DOHH2 (cell line): ENCODE results near the gene TUBB.
A peak's percentile ranks its signal among the peaks of the same experiment; 100 is the strongest.

Experiments used
- H3F3A ChIP-seq: fragments of 200-600 bp; sonication (generic), shearing (Covaris generic); 2 replicates; pipeline ENCODE4 v1.6.0; 2016; ENCODE audit warnings: antibody characterized with exemption, mild to moderate bottlenecking; ENCODE audit not compliant: control insufficient read depth, insufficient read depth
- H3K27ac ChIP-seq: fragments of 200-600 bp; sonication (generic); 2 replicates; pipeline ENCODE4 v1.5.1; 2014; ENCODE audit warnings: low read depth, mild to moderate bottlenecking, low read length, moderate library complexity
- H3K27me3 ChIP-seq: fragments of 200-600 bp; sonication (generic); 2 replicates; pipeline ENCODE4 v1.6.1; 2014; ENCODE audit warnings: mild to moderate bottlenecking, low read length, mixed read lengths; ENCODE audit not compliant: control insufficient read depth
- H3K36me3 ChIP-seq: fragments of 200-600 bp; sonication (generic); 2 replicates; pipeline ENCODE4 v1.6.1; 2014; ENCODE audit warnings: mild to moderate bottlenecking, low read length, moderate library complexity, mixed read lengths; ENCODE audit not compliant: control insufficient read depth
- H3K4me1 ChIP-seq: fragments of 200-600 bp; sonication (generic); 2 replicates; pipeline ENCODE4 v1.6.1; 2014; ENCODE audit warnings: mild to moderate bottlenecking, low read length, mixed read lengths; ENCODE audit not compliant: control insufficient read depth
- H3K4me2 ChIP-seq: fragments of 200-600 bp; sonication (generic); 2 replicates; pipeline ENCODE4 v1.6.0; 2014; ENCODE audit warnings: mild to moderate bottlenecking, low read length, moderate library complexity
- H3K4me3 ChIP-seq: fragments of 200-600 bp; sonication (generic); 2 replicates; pipeline ENCODE4 v1.5.1; 2014; ENCODE audit warnings: mild to moderate bottlenecking, low read length, mixed read lengths
- H3K79me2 ChIP-seq: fragments of 200-600 bp; sonication (generic); 2 replicates; pipeline ENCODE4 v1.6.1; 2014; ENCODE audit warnings: mild to moderate bottlenecking, low read length, mixed read lengths; ENCODE audit not compliant: control insufficient read depth
- H3K9me2 ChIP-seq: fragments of 200-600 bp; sonication (generic); replicated peaks from 2 replicates; pipeline ENCODE4 v1.6.1; 2014; ENCODE audit warnings: mild to moderate bottlenecking, low read length, mixed read lengths; ENCODE audit not compliant: control insufficient read depth
- H3K9me3 ChIP-seq: fragments of 200-600 bp; sonication (generic); 2 replicates; pipeline ENCODE4 v1.6.1; 2014; ENCODE audit warnings: antibody characterized with exemption, low read length, mixed read lengths; ENCODE audit not compliant: control insufficient read depth, insufficient read depth
- H4K20me1 ChIP-seq: fragments of 200-600 bp; sonication (generic); 2 replicates; pipeline ENCODE4 v1.6.0; 2014; ENCODE audit warnings: low read depth, mild to moderate bottlenecking, antibody characterized with exemption, low read length, moderate library complexity; ENCODE audit not compliant: control insufficient read depth, insufficient read depth
- EZH2phosphoT487 ChIP-seq: fragments of 200-600 bp; sonication (generic); IDR thresholded peaks from 2 replicates; pipeline ENCODE4 v1.6.1; 2017; ENCODE audit warnings: borderline replicate concordance, mild to moderate bottlenecking, antibody characterized with exemption, low read length, moderate library complexity, mixed read lengths
- TF ChIP-seq, protein P1 (sequence below): fragments of 200-600 bp; sonication (generic); IDR thresholded peaks from one replicate; pipeline ENCODE4 v1.5.1; 2014; ENCODE audit warnings: antibody characterized with exemption, mild to moderate bottlenecking, low read depth, low read length; ENCODE audit not compliant: poor library complexity, severe bottlenecking

The TUBB gene

DNA sequence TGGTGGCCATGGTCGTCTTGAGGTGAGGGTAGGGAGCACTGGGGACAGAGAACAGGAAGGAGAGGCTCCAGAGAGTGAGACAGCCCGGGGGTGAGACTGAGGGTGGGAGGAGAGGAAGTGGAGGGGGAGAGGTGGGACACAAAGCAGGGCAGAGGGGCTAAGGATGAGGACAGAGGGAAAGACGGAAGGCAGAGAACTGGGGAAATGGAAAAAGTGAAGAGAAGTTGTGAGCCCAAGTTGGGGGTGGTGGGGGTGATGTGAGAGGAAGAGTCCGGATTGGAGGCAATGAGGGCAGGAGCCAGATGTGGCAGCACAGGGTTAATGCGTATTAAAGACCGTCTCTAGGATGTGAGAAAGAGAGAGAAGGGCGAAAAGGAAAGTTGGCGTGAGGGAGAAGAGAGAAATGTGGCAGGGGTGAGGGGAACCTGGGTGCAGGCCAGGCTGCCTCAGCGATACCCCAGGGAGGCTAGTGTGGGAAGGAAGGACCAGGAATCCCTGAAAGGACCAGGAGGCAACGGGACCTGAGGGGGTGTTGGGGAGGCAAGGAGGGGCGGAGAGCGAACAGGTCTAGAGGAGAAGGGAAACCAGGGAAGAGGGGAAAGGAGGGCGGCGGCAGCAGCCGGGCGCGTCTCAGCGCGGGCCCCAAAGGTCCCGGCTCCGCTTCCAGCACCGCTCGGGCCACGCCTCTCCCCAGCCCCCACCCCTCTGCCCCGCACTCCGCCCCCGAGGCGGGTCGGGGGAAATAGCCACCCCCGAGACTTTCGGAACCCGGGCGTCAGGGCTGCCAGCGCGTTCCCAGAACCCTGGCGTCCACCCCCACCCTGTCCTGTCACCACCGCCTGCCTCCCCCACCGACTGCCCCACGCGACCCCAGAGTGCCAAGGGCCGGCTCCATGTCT lies 33.9 kb upstream of the TUBB start, which contains the start of gene PPP1R18:
TSS of gene PPP1R18 (minus strand) at position 637 of the 899 bp plus-strand sequence. CDS start at position 10, 627 bp downstream.
- peak within 1 kb of the TSS; percentile 88 for H3K4me3 ChIP-seq
- no peaks in the 10 kb centered on the region for H3K27me3 ChIP-seq
- H3K9me2 ChIP-seq, result no peaks in the 10 kb centered on the region
- H3K9me3 ChIP-seq, result no peaks in the 10 kb centered on the region
- peaks cover 35% of the 10 kb centered on the region for H3F3A ChIP-seq
- H3K27ac ChIP-seq, result peak within 1 kb of the TSS; percentile 90
- peaks cover 89% of the 10 kb centered on the region for H3K79me2 ChIP-seq
- no peaks in the 10 kb centered on the region; the same call in 1 of the 2 replicates for H4K20me1 ChIP-seq
- peaks cover 70% of the 10 kb centered on the region for H3K36me3 ChIP-seq
- TF ChIP-seq, protein P1, sequence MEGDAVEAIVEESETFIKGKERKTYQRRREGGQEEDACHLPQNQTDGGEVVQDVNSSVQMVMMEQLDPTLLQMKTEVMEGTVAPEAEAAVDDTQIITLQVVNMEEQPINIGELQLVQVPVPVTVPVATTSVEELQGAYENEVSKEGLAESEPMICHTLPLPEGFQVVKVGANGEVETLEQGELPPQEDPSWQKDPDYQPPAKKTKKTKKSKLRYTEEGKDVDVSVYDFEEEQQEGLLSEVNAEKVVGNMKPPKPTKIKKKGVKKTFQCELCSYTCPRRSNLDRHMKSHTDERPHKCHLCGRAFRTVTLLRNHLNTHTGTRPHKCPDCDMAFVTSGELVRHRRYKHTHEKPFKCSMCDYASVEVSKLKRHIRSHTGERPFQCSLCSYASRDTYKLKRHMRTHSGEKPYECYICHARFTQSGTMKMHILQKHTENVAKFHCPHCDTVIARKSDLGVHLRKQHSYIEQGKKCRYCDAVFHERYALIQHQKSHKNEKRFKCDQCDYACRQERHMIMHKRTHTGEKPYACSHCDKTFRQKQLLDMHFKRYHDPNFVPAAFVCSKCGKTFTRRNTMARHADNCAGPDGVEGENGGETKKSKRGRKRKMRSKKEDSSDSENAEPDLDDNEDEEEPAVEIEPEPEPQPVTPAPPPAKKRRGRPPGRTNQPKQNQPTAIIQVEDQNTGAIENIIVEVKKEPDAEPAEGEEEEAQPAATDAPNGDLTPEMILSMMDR, result no peak
- no peak for TF ChIP-seq EZH2phosphoT487
- H3K4me2 ChIP-seq, result peak within 1 kb of the TSS; percentile 82
- H3K4me1 ChIP-seq, result peaks cover 38% of the 10 kb centered on the region

DNA sequence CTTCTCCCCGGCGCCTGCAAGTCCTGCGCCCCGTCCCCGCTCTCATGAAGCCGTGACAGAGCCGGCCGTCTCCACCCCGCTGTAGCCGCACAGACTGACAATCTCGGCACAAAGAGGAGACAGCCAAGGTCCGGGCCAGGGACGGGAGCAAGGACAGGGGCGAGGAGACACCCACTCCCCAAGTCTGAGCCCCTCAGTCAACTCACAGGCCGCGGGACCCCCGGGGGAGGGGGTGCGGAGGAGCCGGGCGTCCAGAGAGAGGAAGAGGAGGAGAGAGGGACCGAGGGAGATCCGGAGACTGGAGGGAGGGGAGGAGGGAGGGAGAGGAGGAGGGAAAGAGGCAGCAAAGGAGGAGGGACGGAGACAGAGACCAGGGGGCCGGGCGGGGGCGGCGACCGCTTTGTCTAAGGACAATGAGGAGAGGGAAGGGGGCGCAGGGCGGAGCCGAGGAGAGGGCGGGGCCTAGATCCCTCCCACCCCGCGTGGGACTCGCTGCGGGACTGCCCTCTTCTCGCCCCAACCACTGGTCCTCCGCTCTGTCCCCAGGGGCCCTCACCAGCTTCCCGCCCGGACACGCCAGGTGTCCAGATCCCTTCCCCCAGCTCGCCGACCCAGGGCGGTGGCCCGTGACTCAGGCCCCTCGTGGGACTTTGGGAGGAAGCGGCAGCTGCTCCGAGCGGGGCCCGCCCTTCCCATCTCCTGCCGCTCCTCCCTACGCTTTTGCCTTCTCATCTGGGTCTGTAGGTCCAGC lies 33.1 kb upstream of the TUBB start:
- Histone ChIP-seq H3K9me3 (no peaks in the 10 kb centered on the region), H3K27ac (peak overlapping the region; percentile 90), H3K27me3 (no peaks in the 10 kb centered on the region), H4K20me1 (no peaks in the 10 kb centered on the region; the same call in 1 of the 2 replicates), H3K36me3 (peaks cover 62% of the 10 kb centered on the region), H3F3A (peaks cover 31% of the 10 kb centered on the region), H3K9me2 (no peaks in the 10 kb centered on the region), H3K4me3 (peak overlapping the region; percentile 88), H3K79me2 (peaks cover 80% of the 10 kb centered on the region), H3K4me1 (peaks cover 38% of the 10 kb centered on the region), H3K4me2 (peak overlapping the region; percentile 82)
- TF ChIP-seq EZH2phosphoT487, result no peak

DNA sequence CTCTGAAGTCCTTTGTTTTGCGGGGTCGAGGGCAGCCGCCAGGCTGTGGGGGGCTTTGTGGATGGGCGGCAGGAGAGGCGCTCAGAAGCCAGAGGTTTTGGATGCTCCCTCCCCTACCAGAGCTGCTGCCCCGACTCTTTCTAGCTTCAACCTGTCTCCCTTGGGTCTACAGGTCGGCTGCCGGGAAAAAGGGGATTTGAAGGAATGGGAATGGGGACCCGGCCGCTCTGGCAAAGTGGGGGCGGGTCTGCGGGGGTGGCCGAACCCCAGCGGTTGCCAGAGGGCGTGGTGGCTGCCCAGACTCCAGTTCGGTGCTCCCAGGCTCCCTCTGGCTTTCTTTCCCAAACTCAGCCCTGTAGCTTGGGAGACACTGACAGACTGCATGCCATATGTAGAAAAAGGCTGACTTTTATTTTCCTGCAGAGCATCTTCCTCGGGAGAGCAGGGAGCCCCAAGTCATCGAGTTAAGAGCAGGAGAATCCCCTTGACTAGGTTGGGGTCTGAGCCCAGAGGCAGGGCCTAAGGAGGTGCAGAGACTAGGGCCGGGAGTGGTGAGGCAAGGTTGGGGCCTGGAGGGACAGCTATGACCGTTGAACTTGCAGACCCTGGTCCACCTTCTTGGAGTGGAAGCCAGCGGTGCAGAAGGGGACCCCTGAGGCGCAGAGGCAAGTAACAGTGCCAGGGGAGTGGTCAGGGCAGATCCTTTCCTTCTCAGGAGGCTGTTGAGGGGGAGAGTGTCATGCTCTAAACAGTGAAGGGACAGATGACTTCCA lies 32.3 kb upstream of the TUBB start:
- H3K79me2 ChIP-seq, result peaks cover 73% of the 10 kb centered on the region
- peak overlapping the region; percentile 88 for H3K4me3 ChIP-seq
- peaks cover 31% of the 10 kb centered on the region for H3F3A ChIP-seq
- TF ChIP-seq, protein P1, result no peak
- H3K4me1 ChIP-seq, result peaks cover 43% of the 10 kb centered on the region
- peak overlapping the region; percentile 82 for H3K4me2 ChIP-seq
- H3K27me3 ChIP-seq, result no peaks in the 10 kb centered on the region
- no peaks in the 10 kb centered on the region for H4K20me1 ChIP-seq
- no peaks in the 10 kb centered on the region for H3K9me3 ChIP-seq
- no peaks in the 10 kb centered on the region for H3K9me2 ChIP-seq
- H3K36me3 ChIP-seq, result peaks cover 56% of the 10 kb centered on the region
- peak overlapping the region; percentile 90 for H3K27ac ChIP-seq
